HG03095 (cell line): Measurements from ENCODE around the gene FRMD4B.

Experiments used
- ATAC-seq: cut with Tn5 transposase; IDR thresholded peaks from one replicate; pipeline ENCODE4 v1.9.1; 2021; ENCODE audit warnings: moderate library complexity; ENCODE audit not compliant: unreplicated experiment

The FRMD4B gene

DNA sequence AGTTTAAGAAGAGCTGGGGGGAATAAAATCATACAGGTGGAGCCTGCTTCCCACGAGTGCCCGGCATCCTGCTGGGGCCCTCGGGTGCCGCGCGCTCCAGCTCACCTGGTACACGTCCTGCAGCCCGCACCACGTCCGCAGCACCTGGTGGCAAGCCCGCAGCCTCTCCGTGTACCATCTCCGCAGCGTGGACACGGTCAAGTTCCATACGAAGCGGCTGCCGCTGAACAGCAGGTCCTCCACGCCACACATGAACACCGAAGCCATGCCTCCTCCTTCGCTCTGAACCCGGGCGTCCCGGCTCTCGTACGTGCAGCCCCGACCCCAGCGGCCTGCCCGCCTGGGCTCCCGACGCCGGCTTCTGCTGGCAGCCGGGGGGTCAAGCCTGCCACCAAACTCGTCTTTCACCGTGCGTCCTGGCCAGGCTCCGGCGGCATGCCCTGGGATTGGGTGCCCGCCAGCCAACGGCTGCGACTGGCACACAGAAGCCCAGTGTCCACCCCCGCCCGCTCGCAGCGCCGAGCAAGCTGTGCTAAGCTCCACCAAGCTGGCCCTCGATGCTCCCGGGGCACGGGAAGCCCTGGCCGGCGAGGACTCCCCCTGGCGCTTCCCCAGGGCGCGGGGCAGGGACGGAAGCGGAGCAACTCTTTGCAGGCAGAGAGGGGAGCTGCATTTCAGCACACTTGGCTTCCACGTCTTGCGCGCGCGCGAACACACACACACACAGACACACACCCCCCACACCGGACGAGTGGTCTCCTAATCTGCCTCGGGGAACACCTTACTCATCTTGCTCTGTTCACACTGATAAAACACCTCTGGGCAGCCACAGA is at the start of gene FRMD4B:
FRMD4B (minus strand) TSS at position 366 of the 833 bp plus-strand sequence; CDS start at position 267, 99 bp downstream.
- ATAC-seq, result no peak

DNA sequence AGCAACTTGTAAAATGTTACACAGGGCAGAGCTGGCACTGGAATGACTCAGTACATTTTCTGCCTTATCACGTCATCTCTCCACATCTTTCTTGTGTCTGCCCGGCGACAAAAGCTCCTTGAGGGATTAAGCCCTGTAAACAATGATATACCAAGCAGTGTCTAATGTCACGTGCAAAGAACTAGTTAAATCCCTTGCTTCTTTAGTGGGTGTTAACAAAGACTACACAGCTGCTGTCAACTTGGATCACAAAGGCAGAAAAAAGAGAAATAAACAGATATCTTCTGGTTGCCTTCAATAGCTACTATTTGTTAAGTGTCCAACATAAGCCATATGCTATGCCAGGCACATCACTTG is 48.1 kb upstream of the FRMD4B start:
- ATAC-seq, result no peak

DNA sequence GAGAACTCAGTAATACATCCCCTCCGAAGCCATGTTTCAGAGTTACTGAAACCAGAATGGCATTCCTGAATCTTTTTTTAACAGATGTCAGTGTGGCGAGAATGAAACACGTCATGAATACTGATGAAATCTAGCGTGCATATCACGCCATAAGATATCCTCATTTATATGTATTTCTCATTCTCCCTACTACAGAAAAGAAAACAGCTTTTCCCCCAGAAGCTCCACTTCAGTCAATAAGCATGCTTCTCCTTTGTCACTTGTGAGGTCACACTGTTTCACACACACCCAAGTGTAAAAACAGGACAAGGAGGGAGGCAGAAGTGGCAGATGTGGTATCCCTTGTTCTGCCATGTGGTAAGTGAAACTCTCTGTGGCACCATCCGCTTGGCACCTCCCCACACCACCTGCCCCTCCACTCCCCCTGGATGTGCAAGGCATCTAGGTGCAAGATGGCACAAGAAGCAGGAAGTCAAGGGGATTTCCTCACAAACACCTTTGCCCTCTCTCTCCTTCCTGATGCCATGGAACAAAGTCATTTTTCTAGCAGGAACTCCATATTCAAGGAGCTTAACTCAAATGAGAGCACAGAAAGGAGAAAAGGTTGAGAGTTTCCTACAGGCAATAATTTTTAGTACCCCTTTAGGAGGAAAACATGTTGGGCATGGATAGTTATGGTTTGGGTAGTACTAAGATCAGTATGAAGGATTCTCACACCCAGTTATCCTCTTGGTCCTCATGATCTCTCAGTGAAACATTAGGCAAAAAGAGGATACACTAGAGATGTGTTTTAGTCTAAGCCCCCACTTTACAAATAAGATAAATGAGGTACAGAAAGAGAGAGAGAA is 47.5 kb upstream of the FRMD4B start:
- no peak for ATAC-seq

DNA sequence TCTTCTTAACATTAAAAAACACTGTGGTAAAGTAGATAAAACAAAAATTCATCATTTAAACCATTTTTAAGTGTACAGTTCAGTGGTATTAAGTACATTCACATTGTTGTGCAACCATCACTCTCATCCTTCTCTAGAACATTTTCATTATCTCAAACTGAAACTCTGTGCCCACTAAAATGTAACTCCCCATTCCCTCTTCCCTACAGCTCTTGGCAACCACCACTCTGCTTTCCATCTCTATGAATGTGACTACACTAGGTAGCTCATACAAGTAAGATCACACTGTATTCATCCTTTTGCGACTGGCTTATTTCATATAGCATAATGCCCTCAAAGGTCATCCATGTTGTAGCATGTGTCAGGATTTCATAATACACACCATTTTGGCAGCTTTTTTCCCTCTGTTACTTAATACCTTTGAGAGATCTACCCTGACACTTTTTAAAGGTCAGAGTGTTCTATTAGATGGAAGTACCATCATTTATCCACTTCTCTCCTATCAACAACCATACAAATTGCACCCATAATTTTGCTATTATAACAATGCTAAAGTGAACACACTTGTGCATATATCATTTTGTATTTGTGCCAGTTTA is 42.9 kb upstream of the FRMD4B start:
- no peak for ATAC-seq

DNA sequence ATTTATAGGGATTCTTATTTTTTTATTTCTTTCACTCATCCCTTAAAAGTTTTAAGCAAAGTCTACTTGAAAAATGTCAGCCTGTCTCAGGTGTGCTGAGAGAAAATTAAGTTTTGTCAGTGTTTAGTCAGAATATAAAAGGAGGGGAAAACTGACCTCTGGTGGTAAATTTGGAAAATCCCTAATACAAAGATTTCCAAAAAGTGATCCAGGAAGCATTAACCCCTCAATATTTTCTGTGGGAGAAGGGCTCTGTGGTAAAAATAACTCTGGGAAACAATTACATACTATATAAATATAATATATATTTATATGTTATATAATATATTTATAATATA is 41.0 kb upstream of the FRMD4B start:
- ATAC-seq, result no peak

DNA sequence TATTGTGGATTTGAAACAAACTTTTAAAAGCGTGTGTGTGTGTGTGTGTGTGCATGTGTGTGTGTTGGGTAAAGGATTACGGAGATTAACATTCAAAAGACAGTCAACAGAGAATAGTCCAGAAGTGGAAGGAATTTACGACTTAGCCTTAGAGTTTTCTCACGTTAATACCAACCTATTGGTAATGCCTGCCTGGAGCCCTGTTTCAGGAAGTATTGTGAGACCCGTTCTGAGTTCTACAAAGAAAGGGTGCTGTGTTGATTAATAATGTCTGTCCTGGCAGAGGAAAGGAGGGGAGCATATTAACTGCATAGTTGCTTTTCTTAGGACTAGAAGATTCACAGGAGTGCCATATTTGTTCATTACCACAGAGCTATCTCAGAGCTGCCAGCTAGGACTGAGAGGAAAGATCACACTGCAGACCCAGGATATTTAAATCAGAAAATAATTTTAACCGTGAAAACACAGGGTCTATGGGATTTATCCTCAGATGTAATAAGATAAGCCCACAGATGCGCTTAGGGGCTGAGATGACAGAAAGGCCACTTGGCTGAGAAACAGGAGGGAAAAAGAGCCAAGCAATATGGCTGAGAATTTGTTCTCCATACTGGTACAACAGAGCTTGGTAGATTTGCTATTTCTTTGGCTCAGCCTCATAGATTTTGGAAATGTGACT is 40.5 kb upstream of the FRMD4B start:
- no peak for ATAC-seq

DNA sequence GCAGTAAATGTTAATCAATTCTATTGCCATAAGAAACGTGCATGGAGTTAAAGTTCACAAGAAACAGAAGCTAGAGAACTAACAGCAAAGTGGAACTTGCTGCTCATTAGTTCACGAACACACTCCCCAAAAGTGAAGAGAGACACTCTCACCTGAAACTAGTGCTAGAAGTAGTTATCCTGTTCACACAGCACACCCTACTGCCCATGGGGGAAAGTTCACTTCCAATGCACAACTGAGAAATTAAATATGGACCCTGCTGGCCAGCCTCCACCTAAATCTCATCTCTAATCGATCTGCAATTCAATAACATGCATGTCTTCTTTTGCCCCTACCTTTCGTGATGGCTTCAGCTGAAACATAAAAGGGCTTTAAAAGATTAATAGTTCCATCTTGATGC is 39.4 kb upstream of the FRMD4B start:
- peak; percentile 68 for ATAC-seq

DNA sequence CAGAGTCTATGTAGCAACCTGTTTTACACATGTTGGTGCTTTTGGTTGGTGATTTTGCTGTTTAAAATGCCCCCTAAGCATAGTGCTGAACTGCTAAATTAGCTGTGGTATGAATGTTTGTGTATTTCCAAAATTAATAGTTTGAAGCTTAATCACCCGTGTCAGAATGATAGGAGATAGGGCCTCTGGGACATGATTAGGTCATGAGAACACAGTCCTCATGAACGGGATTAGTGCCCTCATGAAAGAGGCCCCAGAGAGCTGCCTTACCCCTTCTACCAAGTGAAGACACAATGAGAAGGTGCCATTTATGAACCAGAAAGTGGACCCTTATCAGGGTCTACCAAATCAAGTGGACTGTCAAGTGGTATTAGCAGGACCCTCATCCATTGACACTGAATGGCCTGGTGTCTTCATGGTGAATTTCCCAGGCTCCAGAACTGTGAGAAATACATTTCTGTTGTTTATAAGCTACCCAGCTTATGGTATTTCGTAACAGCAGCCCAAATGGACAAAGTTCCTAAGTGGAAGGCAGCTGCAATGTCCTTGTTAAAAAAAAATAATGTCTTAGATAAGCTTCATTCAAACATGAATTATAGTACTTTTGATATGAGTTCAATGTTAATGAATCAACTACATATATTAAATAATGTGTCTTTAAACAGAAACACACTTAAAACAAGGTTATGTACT is 37.7 kb upstream of the FRMD4B start:
- no peak for ATAC-seq

DNA sequence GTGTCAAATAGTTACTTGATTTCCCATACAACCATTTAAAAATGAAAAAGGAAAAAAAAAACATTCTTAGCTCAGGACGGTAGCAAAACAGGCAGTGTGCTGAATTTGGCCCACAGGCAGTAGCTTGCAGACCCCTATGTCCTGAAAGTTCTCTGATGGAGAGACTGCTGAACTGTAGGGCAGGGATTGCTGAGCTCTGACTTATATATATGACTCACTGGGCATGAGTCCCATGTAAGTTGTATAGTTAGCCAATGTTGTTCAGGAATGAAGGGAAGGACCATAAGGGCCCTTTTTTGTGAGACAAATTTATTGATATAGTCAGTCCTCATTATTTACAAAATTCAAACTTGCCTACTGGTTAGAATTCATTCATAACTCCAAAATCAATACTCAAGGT is 36.9 kb upstream of the FRMD4B start:
- no peak for ATAC-seq

DNA sequence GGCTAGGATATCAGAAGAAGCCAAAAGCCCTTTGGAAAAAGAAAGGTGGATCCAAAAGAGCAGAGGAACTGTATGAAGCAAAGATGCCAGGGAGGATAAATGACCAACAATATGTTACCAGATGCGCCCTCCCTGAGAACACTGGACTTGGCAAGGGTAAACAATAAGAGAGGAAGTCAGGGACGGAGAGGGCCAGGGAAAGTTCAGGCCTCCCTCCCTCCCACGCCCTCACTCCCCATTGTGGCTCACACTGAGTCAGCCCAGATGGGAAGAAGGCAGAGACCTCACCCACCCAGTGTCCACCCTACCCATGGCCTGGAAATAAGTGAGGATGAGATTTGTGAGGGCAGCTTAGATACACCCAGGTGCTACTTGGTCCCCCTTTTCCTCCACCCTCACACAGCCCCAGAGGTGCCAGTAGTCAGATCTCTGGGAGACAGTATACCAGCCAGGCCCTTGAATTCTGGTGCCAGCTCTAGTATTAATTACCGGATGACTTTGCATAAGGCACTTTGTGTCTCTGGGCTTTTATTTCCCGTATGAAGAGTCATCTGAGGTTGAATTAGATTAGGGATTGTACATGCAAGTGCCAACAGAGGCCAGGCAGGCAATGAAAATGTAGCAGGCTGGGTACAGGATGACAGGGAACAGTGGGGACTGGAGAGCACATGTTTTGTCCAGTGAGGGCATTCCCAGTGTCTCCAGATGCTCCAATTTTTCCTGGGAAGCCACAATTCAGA is 35.1 kb upstream of the FRMD4B start:
- ATAC-seq, result no peak

DNA sequence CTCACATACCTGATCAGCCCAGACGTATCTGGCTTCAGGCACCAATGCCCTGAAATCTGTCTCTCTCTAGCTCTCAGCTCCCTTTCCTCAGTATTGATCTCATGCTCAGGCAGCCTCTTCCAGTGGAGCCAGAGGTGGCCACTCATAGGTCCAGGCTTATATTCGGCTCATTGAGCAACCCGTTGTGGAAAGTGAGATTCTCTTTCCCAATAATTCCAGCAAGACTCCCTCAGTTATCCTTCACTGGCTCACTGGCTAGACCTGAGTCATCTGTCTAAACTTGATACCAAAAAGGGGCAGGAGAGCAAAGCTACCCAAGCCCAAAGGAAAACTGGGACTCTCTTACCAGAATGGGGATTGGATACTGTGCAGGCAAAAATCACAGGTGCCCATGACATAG is 33.4 kb upstream of the FRMD4B start:
- no peak for ATAC-seq

DNA sequence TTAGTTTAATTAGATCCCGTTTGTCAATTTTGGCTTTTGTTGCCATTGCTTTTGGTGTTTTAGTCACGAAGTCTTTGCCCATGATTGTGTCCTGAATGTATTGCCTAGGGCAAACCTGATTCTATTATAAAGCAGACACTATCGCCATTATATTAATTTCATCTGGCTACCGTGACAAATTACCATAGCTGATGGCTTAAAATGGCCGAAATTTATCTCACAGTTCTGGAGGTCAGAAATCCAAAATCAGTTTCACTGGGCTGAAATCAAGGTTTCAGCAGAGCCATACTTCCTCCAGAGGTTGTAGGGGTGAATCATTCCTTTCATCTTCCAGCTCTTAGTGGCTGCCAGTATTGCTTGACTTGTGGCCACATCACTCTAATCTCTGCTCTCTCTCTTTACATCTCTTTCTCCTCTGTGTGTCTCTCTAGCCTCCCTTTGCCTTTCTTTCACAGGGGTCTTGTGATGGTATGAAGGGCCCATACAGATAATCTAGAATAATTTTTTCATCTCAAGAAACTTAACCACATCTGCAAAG is 31.7 kb upstream of the FRMD4B start:
- no peak for ATAC-seq

DNA sequence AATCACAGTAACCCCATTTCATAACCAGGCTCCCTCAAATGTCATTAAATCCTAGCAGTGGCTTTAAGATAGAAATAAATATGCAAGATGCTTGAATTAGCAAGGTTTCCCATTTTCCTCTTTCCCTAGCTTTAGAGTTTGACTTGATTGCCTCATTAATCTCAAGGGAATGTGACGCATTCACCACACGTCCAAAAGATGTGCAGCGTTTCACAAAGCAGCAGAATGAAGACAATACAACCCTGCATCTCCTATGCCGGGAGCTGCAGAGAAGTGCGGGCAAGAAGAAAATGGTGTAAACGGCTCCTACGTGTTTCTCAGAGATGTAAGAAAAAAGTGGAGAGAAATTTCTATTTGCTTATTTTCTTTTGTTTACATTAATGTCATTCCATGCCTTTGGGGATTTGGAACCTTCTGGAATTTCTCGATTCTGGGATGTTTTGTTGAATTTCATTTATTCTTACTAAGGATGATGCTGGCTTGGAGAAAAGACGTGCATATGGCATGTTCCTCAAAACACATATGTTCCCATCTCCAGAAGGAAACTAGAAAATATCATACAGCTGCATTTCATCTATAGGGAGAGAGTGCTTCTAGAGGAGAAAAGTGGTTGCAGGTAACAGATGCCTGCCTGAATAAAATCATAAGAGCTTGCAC is 27.8 kb upstream of the FRMD4B start:
- no peak for ATAC-seq

DNA sequence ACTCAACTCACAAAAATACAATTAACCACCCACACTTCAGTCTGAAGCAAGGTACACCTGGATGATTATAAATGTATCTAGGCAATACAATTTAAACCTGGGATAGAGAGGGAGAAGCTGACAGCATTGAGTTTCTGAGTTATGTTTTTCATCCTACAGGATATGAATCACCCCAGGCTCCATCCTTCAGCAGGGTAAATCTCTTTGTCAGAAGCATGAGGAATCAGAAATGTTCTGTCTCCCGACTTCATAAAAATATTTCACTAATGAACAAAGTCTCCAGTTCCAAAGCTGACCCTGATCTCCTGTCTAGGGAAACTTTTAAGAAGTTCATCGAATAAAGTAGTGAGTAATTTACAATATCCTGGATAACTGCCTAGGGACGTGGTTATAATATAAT is 25.5 kb upstream of the FRMD4B start:
- no peak for ATAC-seq

DNA sequence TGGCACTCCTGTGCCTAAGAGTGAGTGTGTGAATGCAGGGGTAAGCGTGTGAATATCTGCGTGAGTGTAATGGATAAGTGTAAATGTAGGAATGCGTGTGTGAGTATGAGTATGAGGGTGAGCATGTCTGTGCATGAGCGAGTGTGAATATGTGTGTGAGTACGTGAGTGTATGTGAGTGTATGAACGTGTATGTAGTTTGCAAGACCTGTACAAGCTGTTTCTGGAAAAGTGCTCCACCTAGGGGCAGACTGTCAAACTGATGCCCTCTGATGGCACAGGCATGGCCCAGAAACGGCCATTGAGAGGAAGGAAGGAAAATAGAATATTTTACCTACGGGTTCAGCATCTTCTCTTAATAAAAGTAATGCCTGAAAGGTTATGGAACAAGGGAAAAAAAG is 24.4 kb upstream of the FRMD4B start:
- ATAC-seq, result peak; percentile 93

DNA sequence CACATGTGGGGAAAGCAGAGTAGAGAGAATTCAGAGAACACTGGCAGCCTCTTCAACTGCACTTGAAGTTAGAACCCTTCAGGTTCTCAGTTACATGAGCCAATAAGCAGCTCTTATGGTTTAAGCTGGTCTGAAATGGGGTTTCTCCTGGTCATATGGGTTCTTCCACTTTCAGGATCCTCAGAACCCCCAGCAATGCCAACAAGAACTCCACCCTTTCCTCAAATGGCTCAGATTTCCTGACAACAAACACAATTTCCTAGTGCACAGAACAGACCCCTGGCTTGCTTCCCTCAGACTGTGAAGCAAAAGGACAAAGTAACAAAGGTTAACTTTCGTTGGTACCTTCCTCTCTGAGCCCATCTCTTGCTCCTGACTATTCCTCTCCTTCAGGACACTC is 23.9 kb upstream of the FRMD4B start:
- ATAC-seq, result no peak

DNA sequence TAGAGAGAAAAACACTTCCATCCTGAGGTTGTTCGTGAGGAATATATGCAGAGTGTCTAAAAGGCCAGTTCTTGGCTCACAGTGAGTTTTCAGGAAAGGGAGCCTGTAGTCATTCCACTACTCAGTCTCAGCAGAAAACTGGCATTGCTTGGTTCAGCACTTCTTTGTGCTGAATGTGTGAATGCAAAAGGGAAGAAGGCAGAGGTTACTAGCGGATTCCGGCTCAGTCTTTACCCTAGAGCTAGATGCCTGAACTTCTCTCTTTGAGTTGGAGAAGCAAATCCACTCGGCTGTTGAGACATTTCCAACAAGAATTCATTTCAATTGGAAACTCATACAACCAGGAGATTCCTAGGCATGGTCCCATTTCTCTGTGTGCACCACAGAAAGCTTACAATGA is 23.1 kb upstream of the FRMD4B start:
- no peak for ATAC-seq

DNA sequence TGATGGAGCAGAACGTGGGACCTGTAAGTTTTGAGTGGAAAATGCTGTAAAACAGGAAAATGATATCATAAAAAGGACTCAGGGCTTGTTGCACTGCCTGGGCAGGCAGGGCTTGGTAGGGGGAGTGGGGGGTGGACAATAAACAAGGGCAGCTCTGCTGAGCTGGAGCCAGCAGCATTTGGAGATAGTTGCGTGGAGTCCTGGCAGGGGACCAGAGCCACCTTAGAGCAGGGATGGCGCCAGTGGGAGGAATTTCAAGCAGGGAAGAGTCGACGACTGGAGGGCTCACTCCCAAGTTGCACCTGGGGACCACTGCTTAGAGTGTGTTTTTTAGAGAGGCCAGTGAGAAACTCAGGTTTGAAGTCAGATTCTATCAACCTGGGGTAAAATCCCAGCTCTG is 22.7 kb upstream of the FRMD4B start:
- ATAC-seq, result no peak

DNA sequence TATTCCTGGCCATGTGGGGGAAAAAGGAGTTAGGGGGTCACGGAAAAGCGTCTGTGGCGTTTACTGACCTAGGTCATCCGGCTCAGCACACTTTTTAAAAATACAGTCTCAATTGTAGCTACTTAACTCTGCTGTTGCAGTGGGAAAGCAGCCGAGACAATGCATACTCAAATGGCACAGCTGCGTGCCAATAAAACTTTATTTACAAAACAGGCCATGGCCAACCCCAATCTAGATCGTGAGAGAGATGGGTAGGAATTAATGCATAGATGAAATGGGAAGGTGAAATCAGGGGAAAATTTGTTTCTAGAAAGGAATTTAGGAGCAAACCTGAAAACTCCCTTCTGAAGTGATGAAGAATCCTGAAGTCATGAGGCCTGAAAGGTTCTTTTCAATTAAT is 22.0 kb upstream of the FRMD4B start:
- no peak for ATAC-seq
